AG09319 (cell line): ENCODE results near the gene PROKR1.
"Not testable (repeated sequence)": the region's sequence is repeated elsewhere in the genome, so short reads cannot be mapped to it uniquely, and the experiment has no call there.

Experiments
- DNase-seq: peaks from one replicate; pipeline ENCODE4 v3.0.0-alpha.2; 2010; ENCODE audit warnings: low read depth; ENCODE audit errors: extremely low read depth
- CTCF ChIP-seq: IDR thresholded peaks from 2 replicates; pipeline ENCODE4 v1.5.1; 2011; ENCODE audit warnings: low read depth, mild to moderate bottlenecking, inconsistent platforms, low read length, moderate library complexity

The PROKR1 gene

GRCh38 chr2:68669651-68670050 is 26.3 kb downstream of the PROKR1 start:
- DNase-seq, result no peak
- TF ChIP-seq CTCF, result no peak

GRCh38 chr2:68671961-68672360 is 28.6 kb downstream of the PROKR1 start:
- no peak for DNase-seq
- TF ChIP-seq CTCF, result no peak

- TF ChIP-seq CTCF, result no peak
- no peak for DNase-seq
Measured at GRCh38 chr2:68673631-68674030, 30.3 kb downstream of the PROKR1 start.

GRCh38 chr2:68675470-68675869 is 32.1 kb downstream of the PROKR1 start:
- DNase-seq, result no peak
- TF ChIP-seq CTCF, result no peak

GRCh38 chr2:68677837-68678236 is 34.5 kb downstream of the PROKR1 start:
- not testable (repeated sequence) for DNase-seq

DNA sequence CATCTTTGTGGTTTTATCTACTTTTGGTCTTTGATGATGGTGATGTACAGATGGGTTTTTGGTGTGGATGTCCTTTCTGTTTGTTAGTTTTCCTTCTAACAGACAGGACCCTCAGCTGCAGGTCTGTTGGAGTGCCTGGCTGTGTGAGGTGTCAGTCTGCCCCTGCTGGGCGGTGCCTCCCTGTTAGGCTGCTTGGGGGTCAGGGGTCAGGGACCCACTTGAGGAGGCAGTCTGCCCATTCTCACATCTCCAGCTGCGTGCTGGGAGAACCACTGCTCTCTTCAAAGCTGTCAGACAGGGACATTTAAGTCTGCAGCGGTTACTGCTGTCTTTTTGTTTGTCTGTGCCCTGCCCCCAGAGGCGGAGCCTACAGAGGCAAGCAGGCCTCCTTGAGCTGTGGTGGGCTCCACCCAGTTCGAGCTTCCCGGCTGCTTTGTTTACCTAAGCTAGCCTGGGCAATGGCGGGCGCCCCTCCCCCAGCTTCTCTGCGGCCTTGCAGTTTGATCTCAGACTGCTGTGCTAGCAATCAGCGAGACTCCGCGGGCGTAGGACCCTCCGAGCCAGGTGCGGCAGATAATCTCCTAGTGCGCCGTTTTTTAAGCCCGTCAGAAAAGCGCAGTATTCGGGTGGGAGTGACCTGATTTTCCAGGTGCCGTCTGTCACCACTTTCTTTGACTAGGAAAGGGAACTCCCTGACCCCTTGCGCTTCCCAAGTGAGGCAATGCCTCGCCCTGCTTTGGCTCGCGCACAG is 36.0 kb downstream of the PROKR1 start:
- DNase-seq, result not testable (repeated sequence)

DNA sequence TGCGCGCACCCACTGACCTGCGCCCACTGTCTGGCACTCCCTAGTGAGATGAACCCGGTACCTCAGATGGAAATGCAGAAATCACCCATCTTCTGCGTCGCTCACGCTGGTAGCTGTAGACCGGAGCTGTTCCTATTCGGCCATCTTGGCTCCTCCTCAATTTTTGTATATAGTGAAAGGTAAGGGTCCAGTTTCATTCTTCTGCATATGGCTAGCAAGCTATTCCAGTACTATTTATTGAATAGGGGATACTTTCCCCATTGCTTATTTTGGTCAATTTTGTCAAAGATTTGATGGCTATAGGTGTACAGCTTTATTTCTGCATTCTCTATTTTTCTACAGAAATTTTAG is 36.5 kb downstream of the PROKR1 start:
- not testable (repeated sequence) for DNase-seq

DNA sequence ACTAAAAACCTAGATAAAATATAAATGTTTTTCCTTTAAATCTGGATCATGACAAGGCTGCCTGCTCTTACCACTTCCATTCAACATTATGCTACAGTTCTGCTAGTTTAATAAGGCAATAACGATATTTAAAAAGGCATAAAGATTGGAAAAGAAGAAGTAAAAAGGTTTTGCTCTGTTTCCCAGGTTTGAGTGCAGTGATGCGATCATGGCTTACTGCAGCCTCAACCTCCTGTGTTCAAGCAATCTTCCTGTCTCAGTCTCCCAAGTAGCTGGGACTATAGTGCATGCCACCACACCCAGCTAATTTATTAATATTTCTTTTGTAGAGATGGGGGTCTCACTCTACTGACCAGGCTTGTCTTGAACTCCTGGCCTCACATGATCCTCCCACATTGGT is 40.8 kb downstream of the PROKR1 start:
- DNase-seq, result no peak
- TF ChIP-seq CTCF, result no peak

GRCh38 chr2:68686178-68686577 is 42.8 kb downstream of the PROKR1 start:
- no peak for TF ChIP-seq CTCF
- DNase-seq, result no peak
